Activated T-cell treated with anti-CD3 and anti-CD28 coated beads for 24 hours (primary cell): ENCODE measurements around the gene MEIS2.
"Not testable (repeated sequence)": the region's sequence is repeated elsewhere in the genome, so short reads cannot be mapped to it uniquely, and the experiment has no call there.

Experiments used
- DNase-seq: peaks from one replicate; pipeline ENCODE4 v3.0.0-alpha.2; 2020; ENCODE audit warnings: low read depth

Gene MEIS2

DNA sequence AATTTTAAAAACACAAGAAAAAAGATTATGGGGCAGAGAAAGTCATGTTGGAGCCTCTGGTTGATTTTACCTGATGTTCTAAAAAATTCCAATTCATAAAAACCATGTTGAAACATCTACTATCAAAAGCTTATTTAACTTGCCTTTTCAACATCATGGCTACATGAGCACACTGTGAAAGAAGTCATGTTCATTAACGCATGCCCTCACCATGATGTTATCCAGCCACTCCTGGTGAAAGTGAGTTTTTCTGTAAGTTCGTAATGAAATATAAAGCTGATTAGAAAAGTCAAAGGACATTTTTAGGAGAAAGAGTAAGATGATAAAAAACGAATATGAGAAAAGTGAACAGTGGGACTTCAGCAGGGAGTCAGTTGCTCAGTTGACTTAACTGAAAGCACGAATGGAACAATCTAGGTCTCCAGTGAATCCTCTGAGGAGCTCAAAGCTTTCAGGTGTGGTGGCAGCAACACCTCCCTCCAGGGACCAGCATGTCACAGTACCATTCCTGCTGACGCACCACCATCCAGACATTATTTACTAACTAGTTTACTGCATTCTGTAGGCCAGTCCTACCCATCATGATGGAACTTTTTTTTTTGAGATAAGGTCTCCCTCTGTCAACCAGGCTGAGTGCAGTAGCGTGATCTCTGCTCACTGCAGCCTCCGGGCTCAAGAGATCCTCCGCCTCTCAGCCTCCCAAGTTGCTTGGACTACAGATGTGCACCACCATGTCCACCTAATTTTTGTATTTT lies 95.2 kb downstream of the MEIS2 start:
- DNase-seq = no peak

DNA sequence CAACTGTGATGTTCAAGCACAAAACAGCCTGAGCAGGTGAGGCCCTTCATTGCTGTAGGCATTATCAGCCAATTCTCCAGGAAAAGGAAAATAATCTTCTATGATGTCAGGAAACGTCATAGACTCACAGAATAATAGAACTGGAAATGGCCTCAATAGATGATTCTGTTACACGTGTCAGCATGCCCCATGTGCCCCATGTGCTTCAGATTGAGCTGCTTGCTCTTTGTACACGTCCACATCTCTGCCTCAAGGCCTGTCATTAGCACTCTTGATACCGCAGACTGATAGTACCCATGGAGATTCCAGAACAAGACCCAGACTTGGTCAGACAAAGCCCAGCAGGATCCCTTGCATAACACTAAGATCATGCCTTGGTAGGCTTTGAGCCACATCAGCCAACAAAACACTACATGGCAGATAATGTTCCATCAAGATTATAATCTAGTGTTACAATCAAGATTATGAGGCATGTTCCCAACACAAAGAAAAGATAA lies 95.9 kb downstream of the MEIS2 start:
- DNase-seq = no peak

DNA sequence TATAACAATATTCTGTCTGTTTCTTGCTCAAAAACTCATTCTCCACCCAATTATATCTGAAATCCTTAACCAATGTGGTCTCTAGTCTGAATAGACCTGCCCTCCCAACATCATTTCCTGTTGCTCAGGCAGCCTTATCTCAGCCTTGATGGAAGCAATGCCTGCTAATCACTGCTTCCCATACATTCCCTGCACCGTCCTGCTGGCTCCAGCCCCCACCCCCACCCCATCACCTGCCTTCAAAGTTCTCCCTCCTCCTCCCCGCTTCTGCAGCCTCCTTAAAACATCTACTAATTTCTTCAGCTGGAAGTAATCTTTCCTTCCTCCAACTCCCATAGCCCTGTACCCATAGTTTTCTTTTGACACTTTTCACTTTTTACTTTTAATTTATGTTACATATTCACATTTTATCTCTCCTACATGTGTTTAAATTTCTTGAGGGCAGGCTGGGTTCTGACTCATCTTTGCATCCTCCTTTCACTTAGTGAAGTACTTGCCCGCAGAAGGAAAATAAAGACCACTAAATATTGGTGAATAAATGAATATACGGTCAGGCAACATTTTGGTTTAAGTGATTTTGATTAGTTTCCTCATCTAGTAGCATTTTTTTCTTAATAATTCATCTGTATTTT lies 98.2 kb downstream of the MEIS2 start:
- no peak for DNase-seq

DNA sequence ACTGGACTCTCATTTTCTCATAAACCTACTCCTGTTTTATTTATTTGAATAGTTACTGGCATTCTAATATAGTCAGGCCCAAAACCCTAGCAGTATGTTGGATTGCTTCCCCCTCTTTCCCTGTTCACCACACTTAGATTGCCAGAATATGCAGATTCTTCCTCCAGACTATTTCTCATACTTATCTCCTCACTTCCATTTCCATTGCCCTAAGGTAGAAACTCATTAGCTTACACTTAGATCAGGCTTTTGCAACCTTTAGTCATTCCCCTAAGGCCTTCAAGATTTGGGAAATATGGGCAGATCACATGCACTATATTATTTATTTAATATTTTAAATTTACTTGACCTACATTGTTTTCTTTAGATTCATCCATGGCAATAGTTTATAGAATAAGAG lies 98.9 kb downstream of the MEIS2 start:
- DNase-seq = no peak

DNA sequence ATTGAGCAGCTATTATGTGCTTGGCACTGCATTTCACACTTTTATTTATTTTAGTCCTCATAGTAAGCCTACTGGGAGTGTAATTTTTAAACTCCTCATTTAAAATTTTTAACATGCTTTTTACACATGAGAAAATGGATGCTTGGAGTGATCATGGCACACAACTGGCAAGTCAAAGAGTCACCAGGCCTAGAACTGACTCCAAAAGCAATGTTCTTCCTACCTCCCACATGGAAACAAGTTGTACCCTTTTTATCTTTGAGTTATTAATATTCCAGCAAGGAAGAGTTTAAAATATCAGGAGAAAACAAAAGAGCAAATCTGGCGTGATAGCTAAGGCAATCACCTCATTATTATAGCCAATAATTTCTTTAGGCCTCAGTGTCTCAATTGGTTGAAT lies 100.6 kb downstream of the MEIS2 start:
- no peak for DNase-seq

DNA sequence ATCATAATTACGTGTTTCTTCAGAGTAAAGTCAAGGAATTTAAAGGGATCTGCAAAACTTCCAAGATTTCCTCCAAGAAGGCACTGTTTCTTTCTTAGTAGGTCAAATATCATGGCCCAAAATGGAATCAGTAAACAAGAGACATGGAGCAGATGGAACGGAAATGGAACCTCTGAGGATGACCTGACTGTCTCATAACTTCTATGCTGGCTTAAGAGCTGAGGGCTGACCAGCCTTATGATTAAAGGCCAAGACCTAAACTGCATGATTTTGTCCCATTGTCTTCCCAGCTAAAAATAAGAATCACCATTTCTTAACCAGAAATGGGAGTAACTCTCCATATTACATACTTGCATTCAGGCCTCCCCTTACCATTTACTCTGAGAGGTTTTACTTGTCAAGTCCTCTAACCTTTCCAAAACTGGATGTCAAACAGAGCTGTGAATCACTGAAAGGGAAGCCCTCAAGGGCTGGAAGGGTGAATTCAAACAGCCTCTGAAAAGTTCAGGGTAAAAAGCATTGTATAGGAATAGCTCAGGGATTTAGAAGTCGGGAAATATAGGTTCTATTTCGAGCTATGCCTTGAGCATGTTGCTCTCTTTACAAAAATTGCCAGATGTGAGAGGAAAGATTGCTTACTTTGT lies 103.7 kb downstream of the MEIS2 start:
- DNase-seq = no peak

DNA sequence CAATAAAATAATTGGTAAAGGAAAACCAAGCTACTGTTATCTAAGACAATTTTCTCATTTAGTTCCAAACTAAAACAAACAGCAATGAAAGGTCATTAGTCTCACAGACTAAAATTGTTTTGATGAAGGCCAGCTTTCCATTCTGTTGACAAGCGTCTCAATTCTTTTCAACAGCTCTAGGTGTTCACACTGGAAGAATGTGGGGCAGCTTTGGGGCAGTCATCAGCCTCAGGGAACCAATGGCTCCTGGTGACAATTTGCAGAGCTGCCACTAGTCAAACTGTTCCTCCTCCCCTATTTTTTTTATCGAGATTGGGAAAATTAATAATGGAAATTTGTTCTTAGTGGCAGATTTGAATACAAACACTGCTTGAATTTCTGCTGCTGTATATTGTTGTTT lies 104.2 kb downstream of the MEIS2 start:
- no peak for DNase-seq

DNA sequence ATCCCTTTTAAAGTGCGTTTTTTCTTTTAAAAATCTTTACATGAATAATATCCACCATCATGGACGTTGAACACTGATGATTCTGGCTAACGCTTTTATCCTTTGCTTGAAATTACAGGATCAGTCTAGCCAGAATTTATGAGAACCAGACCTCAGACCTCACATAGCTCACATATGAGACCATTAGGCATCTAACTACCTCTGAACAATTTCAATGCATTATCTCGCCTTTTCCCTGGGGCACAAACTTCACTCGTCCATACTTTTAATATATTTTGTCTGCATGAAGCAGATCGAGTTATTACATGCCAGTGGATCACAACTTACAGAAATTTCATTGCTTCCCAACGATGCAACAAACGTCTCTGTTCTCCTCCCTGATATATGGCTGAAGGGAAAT lies 105.6 kb downstream of the MEIS2 start:
- no peak for DNase-seq

DNA sequence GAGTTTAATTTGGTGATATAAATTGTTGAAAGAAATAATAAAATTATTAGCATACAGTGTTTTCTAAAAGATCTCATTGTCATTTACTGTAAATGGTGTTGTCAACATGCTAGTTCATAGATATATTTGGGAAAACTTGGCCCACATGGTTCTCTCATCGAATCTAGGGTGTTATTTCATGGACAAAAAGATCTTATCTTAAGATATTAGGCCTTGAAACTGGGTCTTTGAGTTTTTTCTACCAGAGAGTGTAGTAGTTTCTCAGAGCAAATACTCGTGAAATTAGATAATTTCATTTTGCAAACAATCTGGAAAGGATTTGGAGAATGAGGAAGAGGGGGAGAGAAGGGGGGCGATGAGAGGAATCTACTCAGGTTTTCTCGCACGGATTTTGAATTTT lies 107.9 kb downstream of the MEIS2 start:
- DNase-seq = no peak

DNA sequence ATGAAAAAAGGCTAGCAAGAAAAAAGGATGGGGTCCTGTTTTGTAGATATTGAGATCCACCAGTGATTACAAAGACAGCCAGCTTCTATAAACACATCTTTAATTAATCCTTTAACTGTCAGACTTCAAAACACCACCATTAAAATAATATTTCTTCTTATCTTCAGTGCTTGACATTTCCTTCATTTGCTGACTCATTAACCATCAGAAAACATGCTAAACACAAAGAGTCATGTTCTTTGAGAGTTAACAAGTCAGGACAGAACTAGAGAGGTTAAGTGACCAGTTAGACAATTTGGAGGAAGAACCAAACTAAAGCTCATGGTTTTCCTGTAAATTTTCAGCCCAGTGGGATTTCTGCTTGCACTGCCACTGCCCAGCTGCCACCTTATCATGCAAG lies 111.4 kb downstream of the MEIS2 start:
- no peak for DNase-seq

DNA sequence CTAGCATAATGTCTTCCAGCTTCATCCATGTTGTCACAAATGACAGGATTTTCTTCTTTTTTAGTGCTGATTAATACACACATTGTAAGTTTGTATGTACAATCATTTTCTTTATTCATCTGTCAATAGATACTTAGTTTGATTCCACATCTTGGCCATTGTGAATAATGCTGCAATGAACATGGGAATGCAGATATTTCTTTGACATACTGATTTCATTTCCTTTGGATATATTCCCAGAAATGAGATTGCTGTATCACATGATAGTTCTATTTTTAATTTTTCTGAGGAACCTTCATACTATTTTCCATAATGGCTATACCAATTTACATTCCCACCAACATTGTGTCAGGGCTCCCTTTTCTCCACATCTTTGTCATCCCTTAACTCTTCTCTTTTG lies 117.9 kb downstream of the MEIS2 start:
- no peak for DNase-seq

DNA sequence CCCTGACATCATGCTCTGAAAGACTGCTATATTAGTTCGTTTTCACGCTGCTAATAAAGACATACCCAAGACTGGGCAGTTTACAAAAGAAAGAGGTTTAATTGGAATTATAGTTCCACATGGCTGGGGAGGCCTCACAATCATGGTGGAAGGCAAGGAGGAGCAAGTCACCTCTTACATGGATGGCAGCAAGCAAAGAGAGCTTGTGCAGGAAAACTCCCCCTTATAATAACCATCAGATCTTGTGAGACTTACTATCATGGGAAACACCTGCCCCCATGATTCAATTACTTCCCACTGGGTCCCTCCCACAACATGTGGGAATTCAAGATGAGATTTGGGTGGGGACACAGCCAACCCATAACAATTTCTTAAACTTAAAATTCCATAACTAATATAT lies 120.1 kb downstream of the MEIS2 start:
- DNase-seq = not testable (repeated sequence)

DNA sequence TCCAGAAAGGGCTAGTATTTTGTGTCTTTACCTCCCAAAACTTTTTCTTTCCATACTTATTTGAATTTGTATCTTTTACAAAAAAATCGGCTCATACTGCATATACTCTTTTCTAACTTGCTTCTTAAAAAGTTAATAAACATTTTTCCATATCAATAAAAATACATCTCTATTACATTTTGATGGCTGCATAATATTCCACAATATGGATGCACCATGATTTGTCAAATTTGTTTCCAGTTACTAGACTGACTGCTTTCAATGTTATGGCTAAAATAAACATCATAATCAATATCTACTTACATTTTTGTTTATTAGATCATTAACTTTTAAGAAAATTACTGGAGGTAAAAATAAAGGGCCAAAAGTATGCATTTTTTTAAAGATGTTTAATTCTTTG lies 121.7 kb downstream of the MEIS2 start:
- DNase-seq = no peak

DNA sequence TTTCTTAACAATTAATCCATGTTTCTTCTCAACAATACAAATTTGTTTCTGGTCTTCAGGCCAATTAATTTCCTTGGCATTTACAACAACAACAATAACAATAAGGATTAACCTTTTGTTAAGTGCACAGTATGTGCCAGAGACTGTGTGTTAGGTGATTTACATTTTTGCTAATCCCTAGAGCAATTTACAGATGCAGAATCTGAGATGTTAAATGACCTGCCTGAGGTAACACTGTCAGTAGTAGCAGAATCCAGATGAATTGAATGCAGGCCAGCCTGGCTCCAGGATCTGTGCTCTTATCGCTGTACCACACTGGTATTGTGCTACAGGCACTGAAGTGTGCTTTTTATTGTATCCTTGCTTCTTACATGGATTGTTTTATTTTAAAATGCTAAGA lies 122.2 kb downstream of the MEIS2 start:
- DNase-seq = no peak

DNA sequence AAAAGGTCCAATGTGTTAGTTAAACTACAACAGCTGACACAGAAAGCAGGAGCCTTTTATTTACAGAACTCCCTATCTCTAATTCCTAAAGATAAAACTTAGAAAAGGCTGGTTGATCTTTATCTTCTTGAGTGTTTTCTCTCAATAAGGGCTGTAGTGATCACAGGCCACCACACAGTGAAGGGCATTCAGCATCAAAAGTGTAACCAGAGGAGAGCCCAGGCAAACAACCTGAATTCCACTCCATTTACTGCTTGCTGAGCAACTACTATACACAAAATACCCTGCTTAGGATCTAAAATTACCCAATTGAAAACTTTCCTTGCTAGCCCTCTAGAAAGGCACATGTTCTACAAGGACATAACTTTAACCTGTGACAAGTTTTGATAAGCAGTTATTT lies 122.7 kb downstream of the MEIS2 start:
- DNase-seq = no peak

DNA sequence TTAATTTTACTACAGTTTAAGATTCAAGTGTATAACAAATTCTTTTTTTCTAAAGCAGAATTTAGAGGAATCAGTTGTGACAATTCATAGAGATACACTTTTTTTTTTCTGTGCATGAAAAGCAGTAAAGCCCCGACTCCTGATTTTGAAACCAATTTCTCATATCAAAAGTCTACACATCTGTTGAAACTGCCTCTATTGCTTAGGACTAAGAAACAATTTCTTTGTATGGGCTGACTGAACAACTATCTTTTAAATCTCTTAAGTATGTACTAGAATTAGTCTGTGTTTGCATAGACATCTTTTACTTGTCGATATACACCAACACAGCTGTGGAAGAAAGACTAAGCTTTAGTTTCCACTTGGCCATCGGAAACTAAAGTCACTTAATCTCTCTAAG lies 127.6 kb downstream of the MEIS2 start:
- no peak for DNase-seq

DNA sequence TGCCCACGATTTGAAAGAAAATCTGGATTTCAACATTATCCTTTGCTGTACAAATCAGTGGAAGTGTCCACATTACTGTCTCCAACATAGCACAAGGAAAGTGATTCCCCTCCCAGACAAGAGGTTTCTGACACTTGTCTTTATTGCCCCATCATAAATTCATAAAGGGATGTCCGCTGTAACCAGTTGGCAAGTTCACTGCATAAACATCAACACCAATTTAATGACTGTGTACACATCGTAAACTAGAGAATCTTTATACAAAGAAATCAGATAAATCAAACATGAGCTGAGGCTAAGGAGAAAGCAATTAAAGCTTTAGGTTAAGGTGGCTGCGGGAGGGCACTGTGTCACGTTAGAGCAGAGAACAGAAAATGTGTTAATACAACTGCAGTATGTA lies 129.8 kb downstream of the MEIS2 start:
- DNase-seq = no peak

DNA sequence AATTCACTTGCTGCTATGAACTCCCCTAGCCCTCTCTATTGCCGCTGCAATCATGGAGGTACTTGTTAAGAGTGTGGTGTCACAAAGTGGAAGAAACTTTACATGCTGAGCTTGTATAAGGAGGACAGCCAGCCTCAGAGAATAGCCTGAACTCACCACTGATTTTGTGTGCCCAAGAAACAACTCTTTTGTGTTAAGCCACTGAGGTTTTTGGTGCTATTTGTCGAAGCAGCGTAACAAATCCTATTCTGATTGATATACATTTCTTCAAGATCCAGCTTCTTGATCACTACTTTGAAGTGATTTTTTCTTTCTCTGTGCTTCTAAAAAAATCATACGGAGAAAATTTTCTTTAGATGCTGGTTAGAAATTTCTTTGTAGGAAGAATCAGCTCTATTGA lies 132.4 kb downstream of the MEIS2 start:
- no peak for DNase-seq

DNA sequence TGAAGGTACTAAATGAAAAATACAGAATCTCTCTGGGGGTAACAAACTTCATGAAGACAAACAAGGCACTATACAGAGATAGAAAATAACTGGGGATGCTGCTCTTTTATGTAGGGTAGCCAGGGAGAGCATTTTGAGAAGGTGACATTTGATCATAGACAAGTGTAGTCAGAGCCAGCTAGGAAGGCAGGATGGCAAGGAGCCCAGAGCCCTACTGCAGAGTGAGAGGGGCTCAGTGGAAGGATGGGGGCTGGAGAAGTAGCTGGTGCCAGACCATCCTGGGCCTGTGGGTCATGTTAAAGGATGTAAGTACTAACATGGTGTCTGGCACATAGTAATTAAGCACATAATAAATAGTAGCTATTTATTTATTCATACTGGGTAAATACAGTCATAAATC lies 133.6 kb downstream of the MEIS2 start:
- no peak for DNase-seq

DNA sequence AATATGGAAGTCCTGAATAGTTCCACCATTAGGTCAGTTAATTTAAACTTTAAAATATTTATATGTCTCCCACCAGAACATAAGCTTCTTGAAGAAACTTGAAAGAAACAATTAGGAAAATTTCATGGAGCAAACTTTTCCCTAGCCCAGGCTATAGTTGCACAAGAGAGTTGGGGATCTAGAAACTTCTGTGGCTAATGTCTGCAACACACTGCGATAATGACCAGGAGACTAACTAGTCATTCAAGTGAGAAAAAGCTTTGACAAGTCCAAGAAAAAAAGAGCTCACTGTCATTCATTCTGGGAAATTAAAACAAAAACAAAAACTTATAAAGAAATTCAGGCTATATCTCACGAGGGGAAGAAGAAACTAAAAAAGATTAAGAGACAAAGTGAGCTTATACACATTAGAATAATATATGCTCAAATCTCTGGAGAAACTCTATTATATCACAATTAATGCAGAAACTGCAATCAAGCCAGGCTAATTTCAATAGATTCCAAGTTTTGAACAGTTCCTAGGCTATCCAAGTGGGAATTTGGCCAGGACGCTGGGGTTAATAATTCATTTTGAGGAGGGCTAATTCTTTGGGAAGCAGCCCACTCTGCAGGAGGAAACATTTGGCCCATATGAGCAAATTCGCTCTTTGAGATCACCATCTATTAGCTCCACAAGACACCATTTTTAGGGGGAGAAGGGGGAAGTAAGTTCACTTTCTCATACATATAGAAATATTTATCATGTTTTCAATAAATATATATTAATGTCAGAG lies 134.6 kb downstream of the MEIS2 start:
- DNase-seq = no peak

DNA sequence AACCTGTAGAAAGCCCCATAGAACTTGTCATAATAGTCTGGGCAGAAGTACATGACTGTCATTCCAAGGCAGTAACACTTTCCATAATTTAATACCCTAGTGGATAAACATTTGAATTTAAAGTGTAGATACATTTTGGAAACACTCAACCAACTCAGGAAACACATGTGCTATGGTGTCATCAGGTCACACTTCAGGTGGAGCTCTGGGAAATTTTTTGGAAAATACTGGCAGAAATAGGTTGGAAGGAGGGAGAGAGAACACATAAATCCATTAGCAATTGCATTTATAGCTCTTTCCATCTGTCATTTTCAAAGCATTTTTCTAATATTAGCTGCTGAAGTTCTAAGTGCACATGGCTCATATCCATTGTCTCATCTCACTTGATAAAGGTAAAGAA lies 135.7 kb downstream of the MEIS2 start:
- no peak for DNase-seq

DNA sequence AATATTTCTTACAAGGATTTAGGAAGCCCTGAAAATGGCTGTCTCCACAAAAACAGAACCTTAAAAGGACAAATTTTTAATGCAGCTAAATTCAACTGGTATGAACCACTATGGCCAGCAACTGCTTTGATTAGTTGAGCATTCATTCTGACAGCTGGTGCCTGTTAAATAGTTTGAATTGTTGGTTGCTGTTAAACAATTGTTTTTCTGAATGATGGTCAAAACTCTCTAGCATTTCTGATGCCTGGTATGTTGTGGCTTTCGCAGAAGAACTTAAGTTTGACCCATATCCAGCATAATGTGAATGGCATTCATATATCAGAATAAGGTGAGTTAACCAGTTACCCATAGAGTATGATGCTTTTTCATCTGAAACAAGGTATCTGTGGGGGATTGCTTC lies 138.4 kb downstream of the MEIS2 start:
- no peak for DNase-seq

DNA sequence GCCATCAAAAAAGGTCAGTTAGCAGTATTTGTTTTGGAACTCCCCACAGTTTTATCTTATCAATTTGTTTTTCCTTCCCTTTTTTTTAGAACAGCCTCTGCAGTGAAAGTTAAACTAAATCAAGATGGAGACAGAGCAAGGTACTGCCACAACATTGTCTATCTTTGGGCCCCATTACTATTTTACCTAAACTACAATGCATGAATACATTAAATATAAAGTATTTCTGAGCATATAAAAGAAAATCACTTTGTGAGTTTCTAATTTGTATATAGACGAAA lies 139.5 kb downstream of the MEIS2 start:
- DNase-seq = no peak
